Left ventricle myocardium superior (tissue), 1 donor: ENCODE measurements around the gene RFPL1. TPM values are rescaled to one million over a fixed set of nuclear protein-coding genes. Genes with fewer than 3 reads are reported as not detected.

Source experiments
- total RNA-seq: library from RNA; stranded (reverse); fragmentation: NEBNext Ultra II Directional; extraction: Animal tissue kit (Norgen Biotek cat#: 25700); gene quantifications from one replicate; pipeline ENCODE4 v1.2.1, GENCODE V29; 2021
- donor health status: DM: no; HTN: yes; CAD: no; lungs with severe emphysema.

The RFPL1 gene
- total RNA-seq, 1 donor from 2014 or later: not detected

Other genes with a start within 250 kb of the RFPL1 start
- 0.40 TPM for gene EMID1, start 232.7 kb upstream of the RFPL1 start, total RNA-seq
- 16.6 TPM for gene RHBDD3, start 170.6 kb upstream of the RFPL1 start, total RNA-seq
- 121 TPM for gene EWSR1, start 170.3 kb upstream of the RFPL1 start, total RNA-seq
- 23.2 TPM for gene GAS2L1, start 131.9 kb upstream of the RFPL1 start, total RNA-seq
- gene RASL10A, start 122.9 kb upstream of the RFPL1 start, total RNA-seq: 1.2 TPM
- 30.0 TPM for gene AP1B1, start 50.0 kb upstream of the RFPL1 start, total RNA-seq
- gene NEFH, start 41.6 kb downstream of the RFPL1 start, total RNA-seq: 0.12 TPM
- 41.5 TPM for gene THOC5, start 115.2 kb downstream of the RFPL1 start, total RNA-seq
- 18.3 TPM for gene NIPSNAP1, start 142.5 kb downstream of the RFPL1 start, total RNA-seq
- gene NF2, start 165.1 kb downstream of the RFPL1 start, total RNA-seq: 53.8 TPM